ENCODE results near the gene TSHZ2.
"Not testable (repeated sequence)": the region's sequence is repeated elsewhere in the genome, so short reads cannot be mapped to it uniquely, and the experiment has no call there.

TSHZ2 gene

GRCh38 chr20:53366928-53367327 lies 394.8 kb downstream of the TSHZ2 start:
- DNase-seq = not testable (repeated sequence)

- DNase-seq = no peak
Measured at GRCh38 chr20:53369871-53370270, 397.7 kb downstream of the TSHZ2 start.

- no peak for DNase-seq
Measured at GRCh38 chr20:53370345-53370961, 398.3 kb downstream of the TSHZ2 start.

- DNase-seq = no peak
Measured at GRCh38 chr20:53371216-53371615, 399.1 kb downstream of the TSHZ2 start.

- DNase-seq = no peak
Measured at GRCh38 chr20:53376021-53376420, 403.9 kb downstream of the TSHZ2 start.

GRCh38 chr20:53379014-53379832 lies 407.1 kb downstream of the TSHZ2 start:
- no peak for DNase-seq

- no peak for DNase-seq
Measured at GRCh38 chr20:53379833-53380120, 407.6 kb downstream of the TSHZ2 start.

GRCh38 chr20:53381568-53382262 lies 409.6 kb downstream of the TSHZ2 start:
- no peak for DNase-seq

- no peak for DNase-seq
Measured at GRCh38 chr20:53382263-53382844, 410.2 kb downstream of the TSHZ2 start.

- DNase-seq = no peak
Measured at GRCh38 chr20:53383916-53384315, 411.8 kb downstream of the TSHZ2 start.

- DNase-seq = no peak
Measured at GRCh38 chr20:53384392-53384791, 412.2 kb downstream of the TSHZ2 start.

- no peak for DNase-seq
Measured at GRCh38 chr20:53385941-53386767, 414.0 kb downstream of the TSHZ2 start.

- no peak for DNase-seq
Measured at GRCh38 chr20:53387983-53388675, 416.0 kb downstream of the TSHZ2 start.

- no peak for DNase-seq
Measured at GRCh38 chr20:53389516-53390300, 417.6 kb downstream of the TSHZ2 start.

GRCh38 chr20:53390770-53391169 lies 418.6 kb downstream of the TSHZ2 start:
- DNase-seq = no peak

- no peak for DNase-seq
Measured at GRCh38 chr20:53394433-53394832, 422.3 kb downstream of the TSHZ2 start.

- DNase-seq = no peak
Measured at GRCh38 chr20:53395188-53395923, 423.2 kb downstream of the TSHZ2 start.

GRCh38 chr20:53399083-53399482 lies 426.9 kb downstream of the TSHZ2 start:
- DNase-seq = no peak

GRCh38 chr20:53399592-53400335 lies 427.6 kb downstream of the TSHZ2 start:
- DNase-seq = no peak
